ENCODE measurements around the gene SH3RF3. TPM values are rescaled to one million over a fixed set of nuclear protein-coding genes. Genes with fewer than 3 reads are reported as not detected.

The SH3RF3 gene
- total RNA-seq, 1 experiment from 2014 or later = 4.9 TPM

DNA sequence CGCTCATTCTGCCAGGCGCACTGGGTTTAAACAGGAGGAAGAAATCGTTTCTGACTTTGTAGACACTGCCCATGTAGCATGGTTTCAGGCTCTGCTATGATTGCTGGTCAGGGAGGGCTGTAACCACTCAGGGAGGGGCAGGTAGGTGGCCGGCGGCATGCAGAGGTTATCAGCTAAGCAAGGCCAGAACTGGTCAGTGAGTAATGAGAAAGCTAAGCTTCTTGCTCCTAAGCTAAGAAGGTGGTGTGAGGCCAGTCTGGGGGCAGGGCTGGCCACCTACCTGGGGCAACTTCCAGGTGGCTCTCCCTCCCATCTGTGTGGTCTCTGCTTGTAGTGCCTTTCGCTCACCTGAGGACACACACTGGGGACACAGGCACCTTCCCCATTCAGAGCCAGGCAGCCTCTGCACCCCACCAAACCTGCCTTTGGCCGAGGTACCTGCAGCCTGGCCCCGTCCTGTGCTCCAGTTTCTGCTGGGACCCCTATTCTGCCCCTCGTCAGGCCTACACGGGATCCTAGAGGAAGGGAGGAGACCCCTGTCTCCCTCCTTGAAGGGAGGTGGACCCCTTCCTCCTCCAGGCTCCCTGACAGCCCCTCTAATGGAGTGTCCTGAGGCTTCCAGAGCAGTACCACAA is 288.8 kb downstream of the SH3RF3 start:
- no TSS peak for BruUV-seq (replicated peaks)
- no peaks in the 10 kb centered on the region for H3K4me1 ChIP-seq (ENCODE audit: control insufficient read depth, insufficient read depth, low read length)
- DNase-seq (ENCODE audit: low read depth, low spot score) = no peak
- no peak overlapping the region for H3K4me3 ChIP-seq (ENCODE audit: low read depth in 2 of 2, low read length in 2 of 2)
- ChIA-PET POLR2A (interaction anchor here (0.6 kb wide), 1 partner anchor 199 kb away, joined by 3 read pairs; no protein-coding TSS in a partner anchor), CTCF (no interaction called here)
- TF ChIP-seq, protein P1, sequence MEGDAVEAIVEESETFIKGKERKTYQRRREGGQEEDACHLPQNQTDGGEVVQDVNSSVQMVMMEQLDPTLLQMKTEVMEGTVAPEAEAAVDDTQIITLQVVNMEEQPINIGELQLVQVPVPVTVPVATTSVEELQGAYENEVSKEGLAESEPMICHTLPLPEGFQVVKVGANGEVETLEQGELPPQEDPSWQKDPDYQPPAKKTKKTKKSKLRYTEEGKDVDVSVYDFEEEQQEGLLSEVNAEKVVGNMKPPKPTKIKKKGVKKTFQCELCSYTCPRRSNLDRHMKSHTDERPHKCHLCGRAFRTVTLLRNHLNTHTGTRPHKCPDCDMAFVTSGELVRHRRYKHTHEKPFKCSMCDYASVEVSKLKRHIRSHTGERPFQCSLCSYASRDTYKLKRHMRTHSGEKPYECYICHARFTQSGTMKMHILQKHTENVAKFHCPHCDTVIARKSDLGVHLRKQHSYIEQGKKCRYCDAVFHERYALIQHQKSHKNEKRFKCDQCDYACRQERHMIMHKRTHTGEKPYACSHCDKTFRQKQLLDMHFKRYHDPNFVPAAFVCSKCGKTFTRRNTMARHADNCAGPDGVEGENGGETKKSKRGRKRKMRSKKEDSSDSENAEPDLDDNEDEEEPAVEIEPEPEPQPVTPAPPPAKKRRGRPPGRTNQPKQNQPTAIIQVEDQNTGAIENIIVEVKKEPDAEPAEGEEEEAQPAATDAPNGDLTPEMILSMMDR (IDR thresholded peaks at IDR 0.05) = no peak
- TF ChIP-seq TCF7L2 (IDR thresholded peaks at IDR 0.05; ENCODE audit: low read depth, low read length) (no peak), SIN3A (IDR thresholded peaks at IDR 0.05; ENCODE audit: borderline replicate concordance, insufficient read depth, low read depth, low read length) (no peak), POLR2AphosphoS5 (IDR thresholded peaks at IDR 0.05; ENCODE audit: low read depth, low read length) (no peak)
- TF ChIP-seq, protein P2, sequence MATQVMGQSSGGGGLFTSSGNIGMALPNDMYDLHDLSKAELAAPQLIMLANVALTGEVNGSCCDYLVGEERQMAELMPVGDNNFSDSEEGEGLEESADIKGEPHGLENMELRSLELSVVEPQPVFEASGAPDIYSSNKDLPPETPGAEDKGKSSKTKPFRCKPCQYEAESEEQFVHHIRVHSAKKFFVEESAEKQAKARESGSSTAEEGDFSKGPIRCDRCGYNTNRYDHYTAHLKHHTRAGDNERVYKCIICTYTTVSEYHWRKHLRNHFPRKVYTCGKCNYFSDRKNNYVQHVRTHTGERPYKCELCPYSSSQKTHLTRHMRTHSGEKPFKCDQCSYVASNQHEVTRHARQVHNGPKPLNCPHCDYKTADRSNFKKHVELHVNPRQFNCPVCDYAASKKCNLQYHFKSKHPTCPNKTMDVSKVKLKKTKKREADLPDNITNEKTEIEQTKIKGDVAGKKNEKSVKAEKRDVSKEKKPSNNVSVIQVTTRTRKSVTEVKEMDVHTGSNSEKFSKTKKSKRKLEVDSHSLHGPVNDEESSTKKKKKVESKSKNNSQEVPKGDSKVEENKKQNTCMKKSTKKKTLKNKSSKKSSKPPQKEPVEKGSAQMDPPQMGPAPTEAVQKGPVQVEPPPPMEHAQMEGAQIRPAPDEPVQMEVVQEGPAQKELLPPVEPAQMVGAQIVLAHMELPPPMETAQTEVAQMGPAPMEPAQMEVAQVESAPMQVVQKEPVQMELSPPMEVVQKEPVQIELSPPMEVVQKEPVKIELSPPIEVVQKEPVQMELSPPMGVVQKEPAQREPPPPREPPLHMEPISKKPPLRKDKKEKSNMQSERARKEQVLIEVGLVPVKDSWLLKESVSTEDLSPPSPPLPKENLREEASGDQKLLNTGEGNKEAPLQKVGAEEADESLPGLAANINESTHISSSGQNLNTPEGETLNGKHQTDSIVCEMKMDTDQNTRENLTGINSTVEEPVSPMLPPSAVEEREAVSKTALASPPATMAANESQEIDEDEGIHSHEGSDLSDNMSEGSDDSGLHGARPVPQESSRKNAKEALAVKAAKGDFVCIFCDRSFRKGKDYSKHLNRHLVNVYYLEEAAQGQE (IDR thresholded peaks at IDR 0.05; ENCODE audit: insufficient read depth in 1 of 2, low read depth in 2 of 2, low read length in 1 of 2) = no peak
- intact Hi-C loops (cut with micrococcal nuclease; ENCODE audit: unreplicated experiment) (no loop called here), in situ Hi-C loops (cut with HindIII; ENCODE audit: low pct_unique_long_range_greater_than_20kb, low sequenced_read_pairs) (no loop called here)
- H3K36me3 ChIP-seq (ENCODE audit: control insufficient read depth, insufficient read depth, low read length) = no peaks in the 10 kb centered on the region
- ATAC-seq = no peak
- no peaks in the 10 kb centered on the region for H3K27me3 ChIP-seq (ENCODE audit: control insufficient read depth, insufficient read depth, low read length)
- H3K27ac ChIP-seq (ENCODE audit: low read length) = no peak overlapping the region
- H3K9me3 ChIP-seq (ENCODE audit: control insufficient read depth, insufficient read depth, low read depth, low read length) = no peaks in the 10 kb centered on the region

DNA sequence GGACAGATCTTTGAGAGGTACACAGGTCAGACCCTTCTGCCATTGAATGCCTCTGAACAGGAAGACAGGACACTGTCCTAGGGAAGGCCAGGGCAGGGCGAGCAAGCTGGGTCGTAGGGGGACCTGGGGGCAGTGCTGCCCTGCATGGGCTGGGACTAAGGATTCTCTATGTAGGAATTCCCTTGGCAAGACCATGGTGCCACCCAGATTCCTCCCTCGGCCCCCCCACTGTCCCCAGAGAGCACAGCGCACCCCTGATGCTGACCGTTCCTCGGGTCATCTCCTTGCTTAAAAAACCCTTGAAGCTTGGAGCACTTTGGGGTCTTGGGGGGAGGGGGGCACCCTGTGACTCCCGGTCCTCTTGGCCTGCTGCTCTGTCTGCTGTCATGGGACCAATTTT is 289.7 kb downstream of the SH3RF3 start:
- TF ChIP-seq SIN3A (IDR thresholded peaks at IDR 0.05; ENCODE audit: borderline replicate concordance, insufficient read depth, low read depth, low read length) (no peak), POLR2AphosphoS5 (IDR thresholded peaks at IDR 0.05; ENCODE audit: low read depth, low read length) (no peak), TCF7L2 (IDR thresholded peaks at IDR 0.05; ENCODE audit: low read depth, low read length) (no peak)
- TF ChIP-seq, protein P1 (IDR thresholded peaks at IDR 0.05) = no peak
- TF ChIP-seq, protein P2 (IDR thresholded peaks at IDR 0.05; ENCODE audit: insufficient read depth in 1 of 2, low read depth in 2 of 2, low read length in 1 of 2) = no peak
- CTCF ChIA-PET = no interaction called here
- in situ Hi-C loops (cut with HindIII; ENCODE audit: low pct_unique_long_range_greater_than_20kb, low sequenced_read_pairs) (no loop called here), intact Hi-C loops (cut with micrococcal nuclease; ENCODE audit: unreplicated experiment) (no loop called here)
- no peak for DNase-seq (ENCODE audit: low read depth, low spot score)
- no peaks in the 10 kb centered on the region for H3K27me3 ChIP-seq (ENCODE audit: control insufficient read depth, insufficient read depth, low read length)
- no peak overlapping the region for H3K27ac ChIP-seq (ENCODE audit: low read length)
- no peaks in the 10 kb centered on the region for H3K36me3 ChIP-seq (ENCODE audit: control insufficient read depth, insufficient read depth, low read length)
- BruUV-seq (replicated peaks) = no TSS peak
- H3K4me1 ChIP-seq (ENCODE audit: control insufficient read depth, insufficient read depth, low read length) = no peaks in the 10 kb centered on the region
- no peak for ATAC-seq
- POLR2A ChIA-PET = no interaction called here
- no peak overlapping the region for H3K4me3 ChIP-seq (ENCODE audit: low read depth in 2 of 2, low read length in 2 of 2)
- no peaks in the 10 kb centered on the region for H3K9me3 ChIP-seq (ENCODE audit: control insufficient read depth, insufficient read depth, low read depth, low read length)

Measured in Panc1 (cell line).